IMR-90 (cell line): ENCODE measurements around the gene RFT1. TPM values are rescaled to one million over a fixed set of nuclear protein-coding genes. Genes with fewer than 3 reads are reported as not detected.

Experiments used
- ATAC-seq: fragments of 200-7000 bp; cut with Tn5 transposase; 2 replicates; pipeline ENCODE4 v1.9.1; 2020; ENCODE audit warnings: low read depth, mild to moderate bottlenecking, moderate library complexity
- BruUV-seq: library from RNA; stranded (reverse); fragments of 400-500 nt; replicated peaks from 2 replicates; lab custom pipeline; 2021; lab: Mats Ljungman, UMichigan
- CTCF ChIA-PET: fragments of 300-600 bp; formaldehyde crosslinking; extraction: SDS; loops from one replicate; lab custom pipeline; 2021; ENCODE audit warnings: antibody characterized with exemption; lab: Yijun Ruan, JAX
- POLR2A ChIA-PET: fragments of 300-600 bp; sonication (Branson Sonifier 250); formaldehyde crosslinking; loops from one replicate; lab custom pipeline; 2022; ENCODE audit warnings: antibody characterized with exemption; ENCODE audit not compliant: unreplicated experiment; lab: Charles Lee
- DNase-seq: peaks from one replicate; pipeline ENCODE4 v3.0.0; 2013
- H2AFZ ChIP-seq: replicated peaks from 2 replicates; pipeline ENCODE3; 2013; ENCODE audit warnings: low read length, mild to moderate bottlenecking; ENCODE audit not compliant: poor library complexity
- H2AK5ac ChIP-seq: 2 replicates; pipeline ENCODE4 v1.6.1; 2013; ENCODE audit warnings: low read depth, low read length, inconsistent platforms
- H2AK9ac ChIP-seq: replicated peaks from 2 replicates; pipeline ENCODE3; 2013; ENCODE audit warnings: mild to moderate bottlenecking, low read depth, low read length, moderate library complexity; ENCODE audit not compliant: poor library complexity
- H2BK120ac ChIP-seq: 2 replicates; pipeline ENCODE4 v1.6.1; 2013; ENCODE audit warnings: low read depth, low read length, inconsistent platforms
- H2BK15ac ChIP-seq: 3 replicates; pipeline ENCODE4 v1.6.1; 2013; ENCODE audit warnings: low read depth, low read length, inconsistent platforms
- H2BK20ac ChIP-seq: 2 replicates; pipeline ENCODE4 v1.6.1; 2013; ENCODE audit warnings: low read depth, mild to moderate bottlenecking, inconsistent platforms, low read length, moderate library complexity
- H2BK5ac ChIP-seq: 2 replicates; pipeline ENCODE4 v1.6.1; 2013; ENCODE audit warnings: mild to moderate bottlenecking, low read depth, low read length, inconsistent platforms; ENCODE audit not compliant: poor library complexity, severe bottlenecking
- H3K14ac ChIP-seq: replicated peaks from 2 replicates; pipeline ENCODE4 v1.6.1; 2013; ENCODE audit warnings: low read depth, low read length, inconsistent platforms
- H3K18ac ChIP-seq: 2 replicates; pipeline ENCODE4 v1.6.1; 2013; ENCODE audit warnings: low read depth, low read length, control low read depth
- H3K23ac ChIP-seq: 2 replicates; pipeline ENCODE4 v1.6.1; 2013; ENCODE audit warnings: low read depth, low read length, inconsistent platforms
- H3K27ac ChIP-seq: 2 replicates; pipeline ENCODE4 v1.5.1; 2013; ENCODE audit warnings: mild to moderate bottlenecking, control low read depth, low read length; ENCODE audit not compliant: insufficient read depth
- H3K27me3 ChIP-seq: 2 replicates; pipeline ENCODE4 v1.6.1; 2013; ENCODE audit warnings: low read length; ENCODE audit not compliant: control insufficient read depth, insufficient read depth
- H3K36me3 ChIP-seq: 2 replicates; pipeline ENCODE4 v1.6.1; 2013; ENCODE audit warnings: low read length, mixed read lengths; ENCODE audit not compliant: control insufficient read depth, insufficient read depth
- H3K4ac ChIP-seq: 2 replicates; pipeline ENCODE4 v1.6.1; 2013; ENCODE audit warnings: low read depth, low read length, inconsistent platforms
- H3K4me1 ChIP-seq: 2 replicates; pipeline ENCODE4 v1.6.1; 2013; ENCODE audit warnings: low read length, mixed read lengths; ENCODE audit not compliant: control insufficient read depth, insufficient read depth
- H3K4me2 ChIP-seq: 2 replicates; pipeline ENCODE4 v1.6.1; 2013; ENCODE audit warnings: low read depth, mild to moderate bottlenecking, control low read depth, low read length, moderate library complexity
- H3K4me3 ChIP-seq: 2 replicates; pipeline ENCODE4 v1.5.1; 2013; ENCODE audit warnings: low read depth, mild to moderate bottlenecking, control low read depth, low read length, moderate library complexity; ENCODE audit not compliant: insufficient read depth
- H3K56ac ChIP-seq: 2 replicates; pipeline ENCODE4 v1.6.1; 2013; ENCODE audit warnings: low read length, inconsistent platforms; ENCODE audit not compliant: insufficient read depth; ENCODE audit errors: extremely low read depth
- H3K79me1 ChIP-seq, 2 experiments: 2 replicates each; pipeline ENCODE4 v1.6.1; 2013; ENCODE audit warnings: low read length in 2 of 2, inconsistent platforms in 1 of 2, low read depth in 1 of 2
- H3K9ac ChIP-seq: 2 replicates; pipeline ENCODE4 v1.6.1; 2013; ENCODE audit warnings: low read depth, low read length, control low read depth
- H3K9me1 ChIP-seq: 2 replicates; pipeline ENCODE4 v1.6.1; 2013; ENCODE audit warnings: low read length, inconsistent platforms; ENCODE audit not compliant: insufficient read depth
- H3K9me3 ChIP-seq: 2 replicates; pipeline ENCODE4 v1.6.1; 2013; ENCODE audit warnings: low read length; ENCODE audit not compliant: control insufficient read depth, insufficient read depth
- H4K20me1 ChIP-seq: 2 replicates; pipeline ENCODE4 v1.6.1; 2013; ENCODE audit warnings: low read length, inconsistent platforms; ENCODE audit not compliant: insufficient read depth
- H4K5ac ChIP-seq: 2 replicates; pipeline ENCODE4 v1.6.1; 2013; ENCODE audit warnings: mild to moderate bottlenecking, low read depth, low read length, control low read depth
- H4K8ac ChIP-seq, 2 experiments: 2 replicates each; pipeline ENCODE4 v1.6.1; 2013; ENCODE audit warnings: low read depth in 2 of 2, low read length in 2 of 2, control low read depth in 1 of 2, inconsistent platforms in 1 of 2
- H4K91ac ChIP-seq: 2 replicates; pipeline ENCODE4 v1.6.1; 2013; ENCODE audit warnings: low read depth, low read length, inconsistent platforms; ENCODE audit not compliant: insufficient read depth
- BHLHE40 ChIP-seq: fragments of 150-350 bp; IDR thresholded peaks from 2 replicates; pipeline ENCODE4 v1.6.1; 2016; ENCODE audit warnings: mild to moderate bottlenecking, low read depth, low read length
- WGBS, 2 experiments: methylation state at CpG; one replicate each; pipeline versions ENCODE4 v1.1.5 to v1.1.7; 2013; ENCODE audit warnings: missing lambda C conversion rate in 2 of 2; ENCODE audit not compliant: insufficient read length in 1 of 2; ENCODE audit errors: extremely low coverage in 2 of 2; 5-methylcytosine and 5-hydroxymethylcytosine counted together
- dilution Hi-C: fragments of 300-500 bp; cut with HindIII; formaldehyde crosslinking; loops from one replicate; pipeline ENCODE4 v1.14.3; 2018; ENCODE audit warnings: low sequenced_read_pairs; ENCODE audit not compliant: unreplicated experiment
- in situ Hi-C: fragments of 300-500 bp; cut with MboI; formaldehyde crosslinking; loops from 3 replicates; pipeline ENCODE4 v1.14.3; 2019; ENCODE audit warnings: low sequenced_read_pairs, inconsistent platforms, mixed read lengths
- intact Hi-C: fragments of 100-400 bp; cut with micrococcal nuclease; formaldehyde crosslinking; loops from 2 replicates; pipeline ENCODE4 v1.10.0; 2022
- polyA plus RNA-seq, 3 experiments: library from polyadenylated mRNA; depleted of rRNA; stranded (reverse); fragments of >200 nt; gene quantifications; 2 replicates each; pipeline ENCODE4 v1.2.3, GENCODE V29; 2012; ENCODE audit warnings: low replicate concordance in 1 of 3
- total RNA-seq: library from RNA; depleted of rRNA; stranded (reverse); fragments of >200 nt; gene quantifications from 2 replicates; pipeline ENCODE4 v1.2.3, GENCODE V29; 2012

RFT1 gene
- total and polyA plus RNA-seq, 2 of the 4 experiments (the other 2 are of a cell fraction), result 14.5 to 23.5 TPM

DNA sequence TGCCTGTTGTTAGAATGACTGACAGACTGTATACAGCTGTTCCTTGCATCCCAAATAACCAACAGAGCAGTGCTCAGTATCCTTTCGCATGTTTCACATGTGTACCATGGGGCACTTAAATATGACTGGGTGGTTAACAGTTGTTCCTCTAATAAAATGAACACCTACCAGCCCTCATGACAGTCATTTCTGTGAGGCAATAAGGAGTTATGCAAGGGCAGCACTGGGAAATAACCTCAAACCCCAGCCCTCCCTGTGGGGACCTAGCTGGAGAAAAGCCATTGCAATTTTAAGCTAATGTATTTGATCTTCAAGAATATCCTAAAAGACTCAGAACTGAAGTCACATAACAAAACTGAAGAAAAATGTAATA lies 7.3 kb downstream of the RFT1 start:
- no peaks in the 10 kb centered on the region for H4K20me1 ChIP-seq
- POLR2A ChIA-PET, result no interaction called here
- no peak overlapping the region for H2BK15ac ChIP-seq
- no peak overlapping the region for H2BK120ac ChIP-seq
- H3K27ac ChIP-seq, result no peak overlapping the region
- no peak overlapping the region for H2AFZ ChIP-seq
- H3K9ac ChIP-seq, result no peak overlapping the region
- no peak overlapping the region for H3K4me2 ChIP-seq
- CTCF ChIA-PET, result interaction anchor here (1.1 kb wide), 1 partner anchor 8 kb away, joined by 4 read pairs; no protein-coding TSS in a partner anchor
- no peak overlapping the region for H4K5ac ChIP-seq
- no TSS peak for BruUV-seq
- H3K56ac ChIP-seq, result no peak overlapping the region
- no peak overlapping the region for H3K23ac ChIP-seq
- no peak overlapping the region for H3K14ac ChIP-seq
- H4K91ac ChIP-seq, result no peak overlapping the region
- no peaks in the 10 kb centered on the region for H3K9me1 ChIP-seq
- no peak overlapping the region for H2AK5ac ChIP-seq
- no peak overlapping the region for H4K8ac ChIP-seq
- WGBS, 2 experiments, result no CpG with 5 or more reads among the region's 1 CpG
- peaks cover 49% of the 10 kb centered on the region for H3K36me3 ChIP-seq
- dilution Hi-C loops (no loop called here), in situ Hi-C loops (loop anchor here (25.0 kb wide), 1 partner anchor 589 kb away; no protein-coding TSS in a partner anchor), intact Hi-C loops (no loop called here)
- H3K4me1 ChIP-seq, result no peaks in the 10 kb centered on the region
- no peak overlapping the region for H3K4ac ChIP-seq
- H2BK5ac ChIP-seq, result no peak overlapping the region
- no peaks in the 10 kb centered on the region for H3K27me3 ChIP-seq
- H2AK9ac ChIP-seq, result no peak overlapping the region
- no peak for ATAC-seq
- no peak overlapping the region for H3K18ac ChIP-seq
- no peaks in the 10 kb centered on the region for H3K9me3 ChIP-seq
- DNase-seq, result no peak
- no peak overlapping the region for H3K4me3 ChIP-seq
- TF ChIP-seq BHLHE40, result no peak
- H2BK20ac ChIP-seq, result no peak overlapping the region
- H3K79me1 ChIP-seq, result 0 out of 4 replicates have a peak, but pooled peaks cover 0 to 4% of the 10 kb centered on the region in 2 experiments
